Ovary (tissue), 3 donors: ENCODE data around the gene SORCS2.

Experiments used
- POLR2A ChIP-seq: fragments of 450-650 bp; IDR thresholded peaks from one replicate; pipeline ENCODE4 v1.6.1; 2017; ENCODE audit warnings: antibody characterized with exemption, mild to moderate bottlenecking, moderate library complexity
- TF ChIP-seq, protein P1 (sequence below), 3 donors: fragments of 450-650 bp in 2 of 3; fragments of 200-600 bp in 1 of 3; IDR thresholded peaks; one replicate each; pipeline versions ENCODE4 v1.5.1 to v1.8.0; 2016 to 2022; ENCODE audit warnings: antibody characterized with exemption in 3 of 3, mild to moderate bottlenecking in 1 of 3
- donor health status: DM: no; HTN: no; CAD: no.

DNA sequence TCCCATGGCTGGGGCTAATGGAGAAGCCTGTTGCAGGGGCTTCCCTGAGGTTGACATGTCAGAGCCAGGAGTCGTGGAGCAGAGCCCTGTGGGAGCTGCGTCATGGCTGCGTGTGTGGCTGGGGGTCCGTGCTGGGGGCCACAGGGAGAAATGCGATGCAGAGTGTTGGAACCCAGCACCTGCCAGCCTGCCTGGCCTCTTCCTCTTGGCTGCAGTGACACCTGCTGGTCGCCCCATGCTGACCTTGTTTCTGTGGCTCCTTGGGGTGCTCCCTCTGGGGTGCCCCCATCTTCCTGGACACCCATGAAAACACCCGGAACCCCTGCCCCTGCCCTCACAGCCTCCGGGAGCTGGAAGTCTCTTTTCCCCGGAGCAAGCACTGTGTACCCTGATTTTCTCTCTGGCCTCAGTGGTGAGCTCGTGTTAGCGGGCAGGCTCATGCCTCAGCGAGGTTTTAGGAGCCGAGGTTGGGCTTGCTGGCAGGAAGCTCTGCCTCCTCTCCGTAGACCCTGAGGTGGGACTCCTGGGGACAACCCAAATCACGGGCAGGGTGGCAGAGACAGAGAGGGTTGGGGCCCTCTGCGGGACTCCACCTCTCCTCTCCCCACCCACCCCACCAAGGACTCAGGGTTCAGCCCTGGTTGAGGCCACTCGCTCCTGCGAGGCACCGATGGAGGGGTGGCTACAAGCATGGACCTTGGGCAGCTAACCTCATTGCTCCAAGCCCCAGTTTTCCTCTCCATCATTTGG lies 103.7 kb downstream of the SORCS2 start:
- TF ChIP-seq, protein P1, sequence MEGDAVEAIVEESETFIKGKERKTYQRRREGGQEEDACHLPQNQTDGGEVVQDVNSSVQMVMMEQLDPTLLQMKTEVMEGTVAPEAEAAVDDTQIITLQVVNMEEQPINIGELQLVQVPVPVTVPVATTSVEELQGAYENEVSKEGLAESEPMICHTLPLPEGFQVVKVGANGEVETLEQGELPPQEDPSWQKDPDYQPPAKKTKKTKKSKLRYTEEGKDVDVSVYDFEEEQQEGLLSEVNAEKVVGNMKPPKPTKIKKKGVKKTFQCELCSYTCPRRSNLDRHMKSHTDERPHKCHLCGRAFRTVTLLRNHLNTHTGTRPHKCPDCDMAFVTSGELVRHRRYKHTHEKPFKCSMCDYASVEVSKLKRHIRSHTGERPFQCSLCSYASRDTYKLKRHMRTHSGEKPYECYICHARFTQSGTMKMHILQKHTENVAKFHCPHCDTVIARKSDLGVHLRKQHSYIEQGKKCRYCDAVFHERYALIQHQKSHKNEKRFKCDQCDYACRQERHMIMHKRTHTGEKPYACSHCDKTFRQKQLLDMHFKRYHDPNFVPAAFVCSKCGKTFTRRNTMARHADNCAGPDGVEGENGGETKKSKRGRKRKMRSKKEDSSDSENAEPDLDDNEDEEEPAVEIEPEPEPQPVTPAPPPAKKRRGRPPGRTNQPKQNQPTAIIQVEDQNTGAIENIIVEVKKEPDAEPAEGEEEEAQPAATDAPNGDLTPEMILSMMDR (IDR thresholded peaks at IDR 0.05) = peak; percentile 14 to 64 (median 53)
- no peak for TF ChIP-seq POLR2A
